Fibroblast of mammary gland (primary cell): Measurements from ENCODE around the gene RPS26.
"Not testable (repeated sequence)": the region's sequence is repeated elsewhere in the genome, so short reads cannot be mapped to it uniquely, and the experiment has no call there.

ENCODE experiments used
- DNase-seq: peaks from one replicate; pipeline ENCODE4 v3.0.0-alpha.2; 2010; ENCODE audit warnings: low read depth
- H3K4me3 ChIP-seq: 2 replicates; pipeline ENCODE4 v1.5.1; 2011; ENCODE audit warnings: low read depth, mild to moderate bottlenecking, low read length, moderate library complexity; ENCODE audit not compliant: control insufficient read depth
- TF ChIP-seq, protein P1 (sequence below): conservative IDR thresholded peaks from 2 replicates; pipeline ENCODE4 v1.5.1; 2011; ENCODE audit warnings: low read depth, low read length, inconsistent platforms; ENCODE audit not compliant: control insufficient read depth, insufficient read depth

RPS26 gene

DNA sequence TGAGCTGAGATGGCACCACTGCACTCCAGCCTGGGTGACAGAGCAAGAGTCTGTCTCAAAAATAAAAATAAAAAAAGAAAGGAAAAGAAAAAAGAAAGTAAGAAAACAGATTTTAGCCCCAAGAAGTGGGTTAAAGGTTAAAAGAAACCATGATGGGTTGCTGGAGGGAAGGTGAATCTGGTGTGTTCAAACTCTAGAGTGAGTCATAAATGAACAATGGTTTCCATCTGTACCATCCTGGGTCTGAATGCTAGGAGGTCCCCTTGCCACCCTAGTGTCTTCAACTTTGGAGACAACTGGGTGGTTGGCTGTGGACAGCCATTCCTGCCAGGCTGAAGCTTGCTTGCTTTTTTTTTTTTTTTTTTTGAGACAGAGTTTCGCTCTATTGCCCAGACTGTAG is 1.6 kb upstream of the RPS26 start:
- H3K4me3 ChIP-seq, result no peak overlapping the region
- TF ChIP-seq, protein P1, sequence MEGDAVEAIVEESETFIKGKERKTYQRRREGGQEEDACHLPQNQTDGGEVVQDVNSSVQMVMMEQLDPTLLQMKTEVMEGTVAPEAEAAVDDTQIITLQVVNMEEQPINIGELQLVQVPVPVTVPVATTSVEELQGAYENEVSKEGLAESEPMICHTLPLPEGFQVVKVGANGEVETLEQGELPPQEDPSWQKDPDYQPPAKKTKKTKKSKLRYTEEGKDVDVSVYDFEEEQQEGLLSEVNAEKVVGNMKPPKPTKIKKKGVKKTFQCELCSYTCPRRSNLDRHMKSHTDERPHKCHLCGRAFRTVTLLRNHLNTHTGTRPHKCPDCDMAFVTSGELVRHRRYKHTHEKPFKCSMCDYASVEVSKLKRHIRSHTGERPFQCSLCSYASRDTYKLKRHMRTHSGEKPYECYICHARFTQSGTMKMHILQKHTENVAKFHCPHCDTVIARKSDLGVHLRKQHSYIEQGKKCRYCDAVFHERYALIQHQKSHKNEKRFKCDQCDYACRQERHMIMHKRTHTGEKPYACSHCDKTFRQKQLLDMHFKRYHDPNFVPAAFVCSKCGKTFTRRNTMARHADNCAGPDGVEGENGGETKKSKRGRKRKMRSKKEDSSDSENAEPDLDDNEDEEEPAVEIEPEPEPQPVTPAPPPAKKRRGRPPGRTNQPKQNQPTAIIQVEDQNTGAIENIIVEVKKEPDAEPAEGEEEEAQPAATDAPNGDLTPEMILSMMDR, result no peak
- no peak for DNase-seq

DNA sequence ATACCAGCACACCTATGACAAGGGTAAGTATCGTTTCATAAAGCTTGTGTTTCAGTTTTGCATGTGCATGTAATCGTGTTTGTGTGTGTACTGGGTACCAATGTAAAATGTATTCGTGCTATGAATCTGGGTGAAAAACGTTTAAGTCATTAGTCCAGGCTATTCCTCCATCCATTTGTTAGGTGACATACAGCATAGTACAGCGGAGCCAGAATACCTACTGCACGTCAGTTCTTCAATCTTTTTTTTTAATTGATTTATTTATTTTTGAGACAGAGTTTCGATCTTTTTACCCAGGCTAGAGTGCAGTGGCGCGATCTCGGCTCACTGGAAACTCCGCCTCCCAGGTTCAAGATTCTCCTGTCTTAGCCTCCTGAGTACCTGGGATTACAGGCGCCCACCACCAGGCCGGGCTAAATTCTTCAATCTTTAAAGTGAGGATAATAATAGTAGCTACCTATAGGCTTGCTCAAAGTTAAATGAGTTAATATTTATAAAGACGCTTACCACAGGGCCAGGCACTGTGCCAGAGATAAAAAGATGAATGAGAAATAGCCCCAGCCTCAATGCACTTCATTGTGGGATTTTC is 661 bp upstream of the RPS26 start:
- peak overlapping the region; percentile 99 for H3K4me3 ChIP-seq
- no peak for DNase-seq
- TF ChIP-seq, protein P1, result no peak

DNA sequence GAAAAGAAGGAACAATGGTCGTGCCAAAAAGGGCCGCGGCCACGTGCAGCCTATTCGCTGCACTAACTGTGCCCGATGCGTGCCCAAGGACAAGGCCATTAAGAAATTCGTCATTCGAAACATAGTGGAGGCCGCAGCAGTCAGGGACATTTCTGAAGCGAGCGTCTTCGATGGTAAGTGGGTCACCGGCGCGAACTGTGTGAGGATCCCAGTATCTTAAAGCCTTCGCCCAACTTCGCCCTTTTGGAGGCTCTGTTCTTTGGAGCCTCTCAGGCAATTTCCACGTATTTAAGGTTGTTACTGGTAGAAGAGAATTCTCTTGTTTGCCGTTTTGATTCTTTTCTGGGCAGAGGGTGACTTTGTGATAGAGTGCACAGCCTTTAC is 704 bp downstream of the RPS26 start:
- DNase-seq, result not testable (repeated sequence)
- H3K4me3 ChIP-seq, result peak overlapping the region; percentile 99

DNA sequence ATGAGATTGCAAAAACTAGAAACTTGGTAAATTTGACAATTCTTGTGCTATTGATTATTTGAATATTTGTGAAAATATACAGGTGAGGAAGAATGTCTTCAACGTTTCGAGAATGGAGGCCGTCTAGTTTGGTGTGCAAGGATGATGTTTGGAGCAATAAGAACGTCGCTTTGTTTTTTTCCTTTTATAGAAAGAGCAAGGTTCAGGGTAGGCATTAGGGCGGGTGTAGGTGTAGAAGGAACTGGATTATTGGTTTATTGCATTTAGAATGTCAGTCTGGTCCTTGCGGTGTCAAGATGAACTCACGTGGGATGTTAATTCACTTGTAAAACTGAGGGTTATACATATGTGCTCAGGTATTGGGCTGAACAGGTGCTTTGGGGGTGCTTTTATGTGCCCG is 1.1 kb downstream of the RPS26 start:
- no peak for DNase-seq
- TF ChIP-seq, protein P1, result no peak
- peak overlapping the region; percentile 99 for H3K4me3 ChIP-seq

DNA sequence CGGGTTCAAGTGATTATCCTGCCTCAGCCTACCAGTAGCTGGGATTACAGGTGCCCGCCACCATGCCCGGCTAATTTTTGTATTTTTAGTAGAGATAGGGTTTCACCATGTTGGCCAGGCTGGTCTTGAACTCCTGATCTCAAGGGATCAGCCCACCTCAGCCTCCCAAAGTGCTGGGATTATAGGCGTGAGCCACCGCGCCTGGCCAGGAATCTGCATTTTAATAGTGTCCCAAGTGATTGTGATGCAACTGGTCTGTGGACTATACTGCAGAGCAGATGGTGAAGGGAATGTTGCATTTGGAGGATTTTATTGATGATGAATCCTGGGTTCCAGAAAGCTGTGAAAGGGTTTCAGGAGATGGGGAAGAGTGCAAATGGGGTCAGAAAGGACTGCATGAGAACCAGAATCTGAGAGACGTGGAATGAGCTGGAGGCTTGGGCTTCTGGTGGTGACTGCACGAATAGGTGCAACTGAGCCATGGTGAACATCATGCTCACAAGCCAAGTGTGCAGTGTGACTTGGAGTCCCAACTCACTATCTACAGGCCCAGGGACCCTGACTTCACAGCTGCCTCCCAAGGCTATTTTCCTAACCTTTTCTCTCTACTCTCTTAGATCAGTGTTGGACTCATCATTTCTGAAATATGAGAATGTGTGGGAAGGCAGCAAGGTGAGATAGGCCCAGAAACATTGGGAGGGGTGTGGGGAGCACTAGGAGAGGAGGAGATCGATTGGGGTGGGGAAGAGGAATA is 4.5 kb downstream of the RPS26 start:
- TF ChIP-seq, protein P1, result no peak
- DNase-seq, result no peak

DNA sequence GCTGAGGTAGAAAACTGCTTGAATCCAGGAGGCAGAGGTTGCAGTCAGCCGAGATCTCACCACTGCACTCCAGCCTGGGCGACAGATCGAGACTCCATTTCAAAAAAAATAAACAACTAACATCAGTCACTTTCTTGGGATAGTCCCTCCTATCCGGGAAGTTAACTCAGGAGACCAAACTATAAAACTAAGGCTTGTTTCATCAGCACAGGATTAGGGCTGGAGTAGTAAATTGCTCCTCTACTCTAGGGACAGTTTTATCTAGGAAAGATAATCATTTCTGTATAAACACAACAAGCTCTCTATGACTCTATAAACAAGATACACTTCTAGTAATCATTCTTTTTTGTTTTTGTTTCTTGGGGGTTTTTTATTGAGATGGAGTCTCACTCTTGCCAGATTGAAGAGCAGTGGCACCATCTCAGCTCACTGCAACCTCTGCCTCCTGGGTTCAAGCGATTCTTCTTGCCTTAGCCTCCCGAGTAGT is 11.7 kb downstream of the RPS26 start:
- DNase-seq, result no peak
- H3K4me3 ChIP-seq, result no peak overlapping the region
- TF ChIP-seq, protein P1, result no peak

More for the DNA sequence above, 4.5 kb downstream of the RPS26 start:
- H3K4me3 ChIP-seq, result no peak overlapping the region

DNA sequence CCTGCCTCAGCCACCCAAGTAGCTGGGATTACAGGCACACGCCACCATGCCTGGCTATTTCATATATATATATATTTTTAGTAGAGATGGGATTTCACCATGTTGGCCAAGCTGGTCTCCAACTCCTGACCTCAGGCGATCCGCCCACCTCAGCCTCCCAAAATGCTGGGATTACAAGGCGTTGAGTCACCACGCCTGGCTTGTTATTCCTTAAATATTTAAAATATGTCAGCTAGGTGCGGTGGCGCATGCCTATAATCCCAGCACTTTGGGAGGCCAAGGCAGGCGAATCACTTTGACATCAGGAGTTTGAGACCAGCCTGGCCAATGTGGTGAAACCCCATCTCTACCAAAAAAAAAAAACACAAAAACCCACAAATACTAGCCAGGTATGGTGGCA is 18.2 kb downstream of the RPS26 start:
- H3K4me3 ChIP-seq, result not testable (repeated sequence)
- DNase-seq, result peak; percentile 39
